ENCODE measurements around the gene ADAMTS8. TPM values are rescaled to one million over a fixed set of nuclear protein-coding genes. Genes with fewer than 3 reads are reported as not detected.

Gene ADAMTS8
- total RNA-seq, 3 donors from 2014 or later (not counting 1 experiment from before 2014, with no cell fraction given) = not detected

DNA sequence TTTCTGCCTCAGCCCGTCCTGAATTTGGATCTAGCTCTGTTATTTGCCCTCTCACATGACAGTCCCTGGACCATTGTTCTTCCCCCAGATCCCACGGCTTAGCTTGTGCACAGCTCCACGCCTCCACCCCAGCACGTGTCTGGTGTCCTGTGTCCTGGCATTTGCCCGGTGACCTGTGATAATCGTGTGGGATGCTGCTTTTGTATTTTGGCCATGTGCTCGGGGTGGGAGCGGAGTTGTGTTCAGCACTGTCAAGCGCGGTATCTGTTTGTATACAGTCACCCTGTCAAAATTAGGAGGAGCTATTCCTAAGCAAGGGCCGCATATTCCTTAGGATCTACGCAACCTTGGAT lies 11.9 kb downstream of the ADAMTS8 start:
- TF ChIP-seq, protein P1, sequence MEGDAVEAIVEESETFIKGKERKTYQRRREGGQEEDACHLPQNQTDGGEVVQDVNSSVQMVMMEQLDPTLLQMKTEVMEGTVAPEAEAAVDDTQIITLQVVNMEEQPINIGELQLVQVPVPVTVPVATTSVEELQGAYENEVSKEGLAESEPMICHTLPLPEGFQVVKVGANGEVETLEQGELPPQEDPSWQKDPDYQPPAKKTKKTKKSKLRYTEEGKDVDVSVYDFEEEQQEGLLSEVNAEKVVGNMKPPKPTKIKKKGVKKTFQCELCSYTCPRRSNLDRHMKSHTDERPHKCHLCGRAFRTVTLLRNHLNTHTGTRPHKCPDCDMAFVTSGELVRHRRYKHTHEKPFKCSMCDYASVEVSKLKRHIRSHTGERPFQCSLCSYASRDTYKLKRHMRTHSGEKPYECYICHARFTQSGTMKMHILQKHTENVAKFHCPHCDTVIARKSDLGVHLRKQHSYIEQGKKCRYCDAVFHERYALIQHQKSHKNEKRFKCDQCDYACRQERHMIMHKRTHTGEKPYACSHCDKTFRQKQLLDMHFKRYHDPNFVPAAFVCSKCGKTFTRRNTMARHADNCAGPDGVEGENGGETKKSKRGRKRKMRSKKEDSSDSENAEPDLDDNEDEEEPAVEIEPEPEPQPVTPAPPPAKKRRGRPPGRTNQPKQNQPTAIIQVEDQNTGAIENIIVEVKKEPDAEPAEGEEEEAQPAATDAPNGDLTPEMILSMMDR (IDR thresholded peaks at IDR 0.05) = no peak
- no peak for DNase-seq
- peaks cover 8 to 15% of the 10 kb centered on the region in 2 donors for H3K27me3 Mint-ChIP-seq (ENCODE audit: low read depth in 2 of 2)
- 88% methylated on average over 12 of the region's 12 CpGs for WGBS (ENCODE audit: insufficient coverage)
- Histone ChIP-seq H3K36me3 (ENCODE audit: control insufficient read depth, insufficient read depth, low read length) (no peaks in the 10 kb centered on the region), H3K9me3 (ENCODE audit: control insufficient read depth, insufficient read depth, low read length) (no peaks in the 10 kb centered on the region), H3K27me3 (ENCODE audit: control insufficient read depth, insufficient read depth, low read length) (no peaks in the 10 kb centered on the region), H3K4me1 (ENCODE audit: control insufficient read depth, insufficient read depth, low read length) (no peaks in the 10 kb centered on the region), H3K4me3 (ENCODE audit: low read length) (no peak overlapping the region), H3K27ac (ENCODE audit: low read length) (no peak overlapping the region)
- H3K4me3 Mint-ChIP-seq = no peak overlapping the region
- peaks cover 0 to 4% of the 10 kb centered on the region in 2 donors for H3K4me1 Mint-ChIP-seq
- H3K36me3 Mint-ChIP-seq = no peaks in the 10 kb centered on the region
- intact Hi-C loops (cut with micrococcal nuclease) = no loop called here
- no peak overlapping the region for H3K27ac Mint-ChIP-seq
- ATAC-seq = no peak
- H3K9me3 Mint-ChIP-seq = no peaks in the 10 kb centered on the region

DNA sequence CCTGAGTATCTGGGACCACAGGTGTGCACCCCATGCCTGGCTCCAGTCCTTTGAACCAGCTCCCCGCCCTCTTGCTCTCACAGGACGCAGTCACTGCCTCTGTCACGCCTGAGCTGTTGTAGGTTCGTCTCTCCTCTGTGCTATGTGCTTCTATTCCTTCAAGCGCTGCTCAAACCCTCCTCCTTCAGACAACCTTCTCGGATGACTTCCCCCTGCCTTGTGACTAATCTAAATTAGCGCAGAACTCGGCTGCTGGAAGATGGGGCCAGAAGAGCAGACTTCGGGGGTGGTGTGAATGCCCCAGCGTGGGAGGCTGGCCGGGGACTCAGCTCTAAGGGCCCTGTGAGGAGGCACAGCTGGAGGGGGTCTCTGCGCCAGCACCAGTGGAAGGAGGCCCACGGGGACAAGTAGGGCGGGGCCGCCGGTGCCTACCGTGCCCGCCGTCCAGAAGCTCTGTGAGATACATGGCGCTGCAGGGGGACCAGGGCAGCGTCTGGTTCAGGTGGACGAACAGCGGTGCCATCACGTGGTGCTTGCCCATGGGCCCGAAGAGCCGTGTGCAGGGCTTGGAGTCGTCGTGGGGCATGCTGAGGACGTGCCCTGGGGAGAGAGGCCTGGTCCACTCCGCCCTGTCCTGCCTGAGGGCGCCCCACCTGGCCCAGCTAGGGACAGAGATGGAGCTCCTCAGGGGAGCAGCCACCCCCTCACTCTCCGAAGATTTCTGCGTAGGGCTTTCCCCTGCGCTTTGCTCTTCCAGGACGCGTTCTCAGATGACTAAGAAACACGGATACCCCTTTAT lies 12.5 kb downstream of the ADAMTS8 start:
- Mint-ChIP-seq H3K27me3 (ENCODE audit: low read depth in 2 of 2) (peaks cover 11 to 13% of the 10 kb centered on the region in 2 donors), H3K9me3 (no peaks in the 10 kb centered on the region), H3K36me3 (no peaks in the 10 kb centered on the region), H3K27ac (no peak overlapping the region), H3K4me1 (peaks cover 0 to 4% of the 10 kb centered on the region in 2 donors), H3K4me3 (no peak overlapping the region)
- DNase-seq = no peak
- 87% methylated on average over 37 of the region's 37 CpGs for WGBS (ENCODE audit: insufficient coverage)
- Histone ChIP-seq H3K4me1 (ENCODE audit: control insufficient read depth, insufficient read depth, low read length) (no peaks in the 10 kb centered on the region), H3K27ac (ENCODE audit: low read length) (no peak overlapping the region), H3K27me3 (ENCODE audit: control insufficient read depth, insufficient read depth, low read length) (no peaks in the 10 kb centered on the region), H3K36me3 (ENCODE audit: control insufficient read depth, insufficient read depth, low read length) (no peaks in the 10 kb centered on the region), H3K9me3 (ENCODE audit: control insufficient read depth, insufficient read depth, low read length) (no peaks in the 10 kb centered on the region), H3K4me3 (ENCODE audit: low read length) (no peak overlapping the region)
- intact Hi-C loops (cut with micrococcal nuclease) = no loop called here
- no peak for ATAC-seq
- TF ChIP-seq, protein P1 (IDR thresholded peaks at IDR 0.05) = no peak

DNA sequence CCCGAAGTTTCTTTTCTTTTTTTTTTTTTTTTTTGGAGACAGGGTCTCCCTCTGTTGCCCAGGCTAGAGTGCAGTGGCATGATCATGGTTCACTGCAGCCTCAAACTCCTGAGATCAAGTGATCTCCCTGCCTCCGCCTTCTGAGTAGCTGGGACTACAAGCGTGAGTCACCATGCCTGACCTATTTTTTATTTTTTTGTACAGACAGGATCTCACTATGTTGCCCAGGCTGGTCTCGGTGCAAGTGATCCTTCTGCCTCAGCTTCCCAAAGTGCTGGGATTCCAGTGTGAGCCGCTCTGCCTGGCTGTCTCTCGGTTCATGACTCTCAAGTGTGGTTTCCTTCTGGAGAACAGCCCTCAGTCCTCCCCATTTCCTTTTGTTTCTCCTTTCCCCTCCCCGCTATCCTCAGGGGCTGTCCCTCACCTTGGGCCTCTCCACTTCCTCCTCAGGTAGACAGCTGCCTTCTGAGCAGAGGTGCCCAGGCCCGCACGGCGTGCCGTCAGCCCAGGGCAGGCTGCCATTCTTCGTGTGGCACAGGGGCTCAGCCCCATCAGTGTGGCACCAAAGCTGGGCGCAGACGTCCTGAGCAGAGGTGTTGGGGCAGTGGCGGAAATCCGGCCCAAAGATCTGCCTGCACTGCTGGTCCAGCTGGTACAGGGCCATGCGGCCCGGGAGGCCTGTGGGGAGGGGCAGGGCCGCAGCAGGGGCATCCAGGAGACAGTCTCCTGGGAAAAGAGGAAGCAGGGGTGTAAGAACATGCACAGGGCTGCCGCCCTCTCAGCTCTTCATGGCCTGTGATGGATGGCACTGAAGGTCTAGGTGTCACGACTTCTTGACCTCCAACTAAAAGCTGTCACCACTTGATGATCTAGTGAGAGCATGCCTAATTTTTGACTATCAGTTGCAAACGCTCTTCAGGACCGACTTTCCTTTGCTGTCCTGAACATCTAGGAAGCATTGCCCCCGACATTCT lies 14.0 kb downstream of the ADAMTS8 start:
- Mint-ChIP-seq H3K36me3 (no peaks in the 10 kb centered on the region), H3K27me3 (ENCODE audit: low read depth in 2 of 2) (peaks cover 21% of the 10 kb centered on the region in 2 donors), H3K4me1 (peaks cover 0 to 4% of the 10 kb centered on the region in 2 donors), H3K27ac (no peak overlapping the region), H3K4me3 (no peak overlapping the region), H3K9me3 (no peaks in the 10 kb centered on the region)
- TF ChIP-seq, protein P1 (IDR thresholded peaks at IDR 0.05) = no peak
- Histone ChIP-seq H3K36me3 (ENCODE audit: control insufficient read depth, insufficient read depth, low read length) (no peaks in the 10 kb centered on the region), H3K4me1 (ENCODE audit: control insufficient read depth, insufficient read depth, low read length) (no peaks in the 10 kb centered on the region), H3K27ac (ENCODE audit: low read length) (no peak overlapping the region), H3K27me3 (ENCODE audit: control insufficient read depth, insufficient read depth, low read length) (no peaks in the 10 kb centered on the region), H3K9me3 (ENCODE audit: control insufficient read depth, insufficient read depth, low read length) (no peaks in the 10 kb centered on the region), H3K4me3 (ENCODE audit: low read length) (no peak overlapping the region)
- DNase-seq (no peak), ATAC-seq (no peak)
- intact Hi-C loops (cut with micrococcal nuclease) = no loop called here
- 52% methylated on average over 24 of the region's 24 CpGs for WGBS (ENCODE audit: insufficient coverage)

Data from natural killer cell (primary cell).